GM21423 (cell line): ENCODE data around the gene RIPOR2.
A peak's percentile ranks its signal among the peaks of the same experiment; 100 is the strongest.
"Not testable (repeated sequence)": the region's sequence is repeated elsewhere in the genome, so short reads cannot be mapped to it uniquely, and the experiment has no call there.

Experiments
- ATAC-seq: cut with Tn5 transposase; IDR thresholded peaks from one replicate; pipeline ENCODE4 v1.9.1; 2021; ENCODE audit warnings: mild to moderate bottlenecking, moderate library complexity; ENCODE audit not compliant: unreplicated experiment

RIPOR2 gene

GRCh38 chr6:24926647-24927046, 9.1 kb downstream of the RIPOR2 start:
- ATAC-seq = not testable (repeated sequence)

DNA sequence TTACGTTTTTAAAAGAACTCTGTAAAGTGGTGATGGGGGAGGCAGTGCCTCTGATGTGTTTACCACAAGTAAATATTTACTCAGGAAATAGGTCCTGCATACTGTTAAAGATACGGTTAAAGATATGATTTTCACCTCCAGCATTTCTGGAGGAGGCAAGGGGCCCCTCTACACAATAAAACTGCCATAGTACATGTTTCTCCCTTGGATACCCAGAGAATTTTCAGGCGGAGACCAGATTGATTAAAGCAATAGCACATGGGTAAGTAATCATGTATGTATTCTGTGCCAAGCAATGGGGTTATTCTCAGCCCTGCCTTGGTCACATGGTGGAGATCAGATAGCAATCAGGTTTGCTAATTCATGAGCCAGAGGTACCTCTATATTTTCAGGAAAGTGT, 9.6 kb downstream of the RIPOR2 start:
- no peak for ATAC-seq

DNA sequence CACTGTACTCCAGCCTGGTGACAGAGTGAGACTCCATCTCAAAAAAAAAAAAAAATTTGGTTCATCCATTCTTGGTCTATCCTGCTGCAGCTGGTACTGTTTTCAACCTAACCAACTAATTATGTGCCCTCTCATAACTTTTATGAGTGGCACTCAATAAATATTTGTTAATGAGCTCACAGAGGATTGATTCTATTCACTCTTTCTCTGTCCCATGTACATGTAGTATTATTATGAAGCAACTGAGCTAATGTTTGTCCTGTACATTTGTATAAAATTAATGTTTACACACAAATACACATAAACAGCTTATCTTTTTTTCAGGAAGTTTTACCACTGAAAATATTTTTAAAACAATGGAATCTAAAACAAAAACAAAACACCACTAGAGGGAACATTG, 10.1 kb downstream of the RIPOR2 start:
- no peak for ATAC-seq

- ATAC-seq = no peak
These were observed 11.0 kb downstream of the RIPOR2 start for GRCh38 chr6:24924580-24925356.

GRCh38 chr6:24923885-24924401, 11.8 kb downstream of the RIPOR2 start:
- ATAC-seq = no peak

- ATAC-seq = no peak
These were observed 12.9 kb downstream of the RIPOR2 start for GRCh38 chr6:24922814-24923213.

DNA sequence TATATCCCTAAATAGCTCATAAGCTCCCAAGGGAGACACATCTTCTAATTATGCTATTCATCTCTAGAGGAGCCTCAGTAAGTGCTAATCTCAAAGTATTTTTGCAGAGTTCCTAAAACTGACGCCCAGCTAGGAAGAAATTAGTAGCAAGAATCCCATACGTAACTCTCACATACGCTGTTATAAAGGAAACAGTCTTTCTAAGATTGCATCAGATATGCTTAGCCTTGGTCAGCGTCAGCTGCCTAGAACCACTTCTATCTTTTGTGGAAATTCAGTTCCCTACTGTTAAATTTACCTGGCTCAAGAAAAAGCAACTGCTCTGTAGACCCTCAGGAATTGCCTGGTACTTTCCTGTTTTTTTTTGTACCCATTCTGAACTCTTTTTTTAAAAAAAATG, 13.6 kb downstream of the RIPOR2 start:
- ATAC-seq = no peak

- ATAC-seq = no peak
These were observed 15.6 kb downstream of the RIPOR2 start for GRCh38 chr6:24920136-24920535.

DNA sequence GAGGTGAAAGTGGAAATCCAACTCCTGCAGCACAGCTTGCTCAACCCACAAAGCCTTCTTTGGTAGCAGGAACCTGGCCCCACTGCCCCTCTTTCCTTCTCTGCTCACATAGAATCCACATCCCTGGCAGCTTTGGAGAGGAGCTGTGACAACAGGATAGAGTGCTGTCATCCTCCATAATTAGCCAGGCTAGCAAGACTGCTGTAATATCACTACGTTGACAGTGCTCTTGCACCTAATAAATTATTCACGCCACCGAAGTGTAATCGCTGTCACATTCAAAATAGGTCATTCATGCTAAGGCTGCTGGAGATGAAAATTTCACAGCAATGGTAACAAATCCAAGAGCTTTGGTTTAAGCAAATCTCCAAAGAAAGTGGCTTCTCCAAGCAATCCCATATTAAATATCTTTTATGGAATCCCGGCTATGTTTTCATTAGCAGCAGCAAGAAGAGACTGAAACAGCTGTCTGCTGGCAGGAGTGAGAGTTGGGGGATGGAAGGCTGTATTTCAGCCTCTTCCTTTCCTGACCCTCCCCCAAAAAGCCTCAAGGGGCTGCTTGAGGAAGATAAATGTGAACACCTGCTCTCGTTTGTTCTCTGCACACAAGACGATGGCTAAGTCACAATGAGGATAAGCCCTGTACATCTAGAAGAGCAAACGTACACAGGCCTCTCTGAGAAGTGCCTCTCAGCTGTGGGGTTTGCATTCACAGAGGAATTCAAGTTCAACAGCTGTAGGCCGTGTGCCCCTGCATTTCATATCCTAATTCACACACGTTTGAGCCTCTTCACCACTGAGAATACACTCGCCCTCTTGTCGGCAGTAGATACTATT, 16.5 kb downstream of the RIPOR2 start:
- peak; percentile 60 for ATAC-seq

DNA sequence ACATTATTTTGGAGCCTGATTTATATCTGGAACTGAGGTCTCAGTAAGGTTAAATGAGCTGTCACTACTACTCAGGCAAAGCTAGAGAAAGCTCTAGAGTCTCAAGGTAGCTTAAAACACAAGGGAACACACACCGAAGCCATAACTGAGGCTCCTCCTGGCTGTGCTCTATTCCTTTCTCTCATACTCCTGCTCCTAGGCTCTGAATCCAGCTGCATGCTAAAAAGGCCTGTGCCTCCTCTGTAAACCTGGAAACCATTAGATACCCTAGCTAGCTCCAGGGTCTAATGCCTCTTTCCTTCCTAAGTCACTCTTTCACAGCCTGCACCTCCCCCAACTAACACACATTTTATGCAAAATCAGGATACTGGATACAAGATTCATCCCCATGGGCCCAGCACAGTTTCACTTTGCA, 17.1 kb downstream of the RIPOR2 start:
- peak; percentile 14 for ATAC-seq

DNA sequence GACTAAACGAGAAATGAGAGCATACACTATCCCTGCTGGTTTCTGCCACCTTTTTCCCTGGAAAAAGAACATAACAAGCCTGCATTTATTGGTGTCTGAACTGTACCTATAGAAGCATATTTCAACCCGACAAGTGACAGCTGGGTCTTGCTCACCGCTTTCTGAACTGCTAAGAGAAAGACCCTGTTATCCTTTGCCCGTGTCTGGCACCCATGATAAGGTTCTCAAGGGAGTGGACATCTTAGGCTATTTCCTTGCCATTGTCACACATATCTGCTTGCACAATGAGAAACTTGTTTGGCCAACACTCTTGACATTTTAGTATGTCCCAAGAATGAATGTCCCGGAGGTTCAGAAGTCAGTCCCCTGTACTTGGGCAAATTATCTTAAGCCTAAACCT, 19.3 kb downstream of the RIPOR2 start:
- ATAC-seq = no peak

GRCh38 chr6:24915641-24916040, 20.1 kb downstream of the RIPOR2 start:
- ATAC-seq = no peak

- not testable (repeated sequence) for ATAC-seq
These were observed 21.7 kb downstream of the RIPOR2 start for GRCh38 chr6:24914082-24914481.

DNA sequence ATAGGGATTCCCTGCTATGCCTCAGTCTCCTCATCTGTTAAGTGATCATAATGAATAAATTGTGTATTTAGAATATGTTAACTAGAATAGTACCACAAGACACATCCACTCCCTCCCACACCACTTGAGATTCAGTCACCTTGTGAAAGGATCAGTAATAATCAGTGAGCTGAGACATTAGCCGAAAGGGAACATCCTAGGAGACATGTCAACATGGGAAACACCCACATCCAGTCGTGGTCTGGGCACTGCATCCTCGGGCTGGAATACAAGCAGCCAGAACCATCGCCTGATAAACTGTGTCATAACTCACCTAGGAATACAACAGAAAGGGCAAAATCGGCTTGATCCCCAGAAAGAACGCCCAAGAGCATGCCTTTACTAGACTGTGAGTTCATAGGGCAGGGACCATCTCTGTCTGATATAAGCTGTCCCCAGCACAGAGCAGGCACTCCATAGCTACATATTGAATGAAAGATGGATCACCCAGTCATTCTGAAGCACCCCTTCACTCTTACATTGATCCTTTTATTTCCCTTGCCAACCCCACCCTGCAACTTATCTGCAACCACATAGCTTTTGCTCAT, 23.9 kb downstream of the RIPOR2 start:
- ATAC-seq = no peak

GRCh38 chr6:24910961-24911725, 24.6 kb downstream of the RIPOR2 start:
- peak; percentile 37 for ATAC-seq

GRCh38 chr6:24910331-24910960, 25.3 kb downstream of the RIPOR2 start:
- ATAC-seq = peak; percentile 47

GRCh38 chr6:24909241-24910216, 26.2 kb downstream of the RIPOR2 start:
- no peak for ATAC-seq

DNA sequence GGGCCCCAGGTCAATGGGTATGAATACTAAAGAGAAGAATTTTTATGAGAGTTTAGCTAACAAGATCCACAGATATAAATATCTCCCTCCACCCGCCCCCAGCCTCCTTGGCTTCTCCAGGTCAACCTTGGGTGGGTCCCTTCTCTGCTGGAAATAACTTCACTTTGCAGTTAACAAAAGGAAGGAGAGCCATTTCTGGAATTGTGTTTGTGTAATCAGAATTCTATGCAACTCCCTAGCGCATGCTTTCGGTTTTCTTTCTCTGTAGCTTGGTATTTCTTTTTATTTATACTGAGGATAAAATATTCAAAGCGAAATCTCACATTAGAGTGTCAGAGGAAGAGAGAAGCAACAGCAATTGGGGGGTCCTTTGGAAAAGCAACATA, 27.1 kb downstream of the RIPOR2 start:
- no peak for ATAC-seq
